ENCODE measurements around the gene PCDH15.
"Not testable (repeated sequence)": the region's sequence is repeated elsewhere in the genome, so short reads cannot be mapped to it uniquely, and the experiment has no call there.

PCDH15 gene

DNA sequence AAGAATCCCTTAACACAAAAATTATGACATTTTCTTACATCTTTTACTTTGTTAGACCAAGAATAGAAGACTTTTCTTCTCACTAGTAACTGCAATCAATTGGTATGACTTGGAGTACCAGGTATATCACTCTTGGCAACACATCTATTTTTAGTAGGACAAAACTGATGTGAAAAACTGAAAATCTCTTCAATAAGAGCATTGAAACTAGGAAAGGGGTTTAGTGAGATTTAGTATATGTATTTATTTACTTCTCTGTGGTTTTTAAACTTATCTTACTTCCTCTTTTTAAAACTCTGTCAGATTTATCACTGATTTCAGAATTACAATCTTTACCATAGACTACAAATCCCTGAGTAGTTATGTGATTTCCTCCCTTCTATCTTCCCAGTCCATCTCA lies 366.2 kb downstream of the PCDH15 start:
- DNase-seq (ENCODE audit: insufficient read length, low spot score): no peak
- FAIRE-seq: no peak

DNA sequence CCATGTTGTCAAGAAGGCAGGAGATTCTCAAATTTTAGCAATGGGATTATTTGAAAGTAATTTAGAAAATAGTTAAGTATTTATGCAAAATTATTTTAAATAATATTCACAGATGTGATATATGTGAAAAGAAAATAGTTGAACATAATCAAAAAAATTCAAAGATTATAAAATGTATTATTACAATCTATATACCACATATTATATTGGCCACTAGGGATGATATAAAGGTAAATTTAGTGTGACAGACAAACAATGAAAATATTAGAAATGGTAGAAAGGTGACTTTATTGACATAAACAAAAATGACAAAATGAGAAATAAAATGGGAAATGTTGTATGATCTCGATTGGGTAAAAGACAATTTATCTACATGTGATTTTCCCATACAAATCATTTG lies 385.5 kb downstream of the PCDH15 start:
- no peak for FAIRE-seq

DNA sequence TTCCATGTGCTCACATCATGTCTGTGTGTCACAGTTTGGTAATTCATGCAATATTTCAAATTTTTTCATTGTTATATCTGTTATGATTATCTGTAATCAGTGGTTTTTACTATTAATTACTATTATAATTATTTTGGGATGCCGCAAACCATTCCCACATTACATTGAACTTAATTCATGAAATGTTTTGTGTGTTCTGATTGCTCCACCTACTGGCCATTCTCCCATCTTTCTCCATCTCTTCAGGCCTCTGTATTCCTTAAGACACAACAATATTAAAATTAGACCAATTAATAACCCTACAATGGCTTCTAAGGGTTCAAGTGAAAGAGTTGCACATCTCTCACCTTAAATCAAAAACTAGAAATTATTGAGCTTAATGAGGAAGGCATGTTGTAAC lies 398.5 kb downstream of the PCDH15 start:
- DNase-seq (ENCODE audit: insufficient read length, low spot score) (no peak), FAIRE-seq (no peak)

More for the DNA sequence above, 385.5 kb downstream of the PCDH15 start:
- no peak for DNase-seq (ENCODE audit: insufficient read length, low spot score)

DNA sequence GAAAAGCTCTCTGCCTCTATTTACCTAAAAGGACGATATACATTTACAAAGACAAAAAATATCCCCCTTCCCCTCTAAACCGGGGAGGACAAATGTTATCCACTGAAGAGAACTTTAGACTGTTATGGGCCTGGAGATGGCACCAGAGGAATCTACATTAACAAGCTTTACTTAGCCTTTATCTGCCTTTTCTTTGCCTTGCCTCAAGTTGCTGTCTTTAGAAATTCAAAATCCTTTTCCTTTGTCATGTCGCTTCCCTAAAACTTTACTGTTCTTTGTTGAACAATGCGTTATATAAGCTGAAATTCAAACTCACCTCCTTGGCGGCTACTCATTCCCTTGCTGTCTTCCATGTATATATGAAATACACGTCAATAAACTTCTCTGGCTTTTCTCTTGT lies 405.0 kb downstream of the PCDH15 start:
- FAIRE-seq: no peak

DNA sequence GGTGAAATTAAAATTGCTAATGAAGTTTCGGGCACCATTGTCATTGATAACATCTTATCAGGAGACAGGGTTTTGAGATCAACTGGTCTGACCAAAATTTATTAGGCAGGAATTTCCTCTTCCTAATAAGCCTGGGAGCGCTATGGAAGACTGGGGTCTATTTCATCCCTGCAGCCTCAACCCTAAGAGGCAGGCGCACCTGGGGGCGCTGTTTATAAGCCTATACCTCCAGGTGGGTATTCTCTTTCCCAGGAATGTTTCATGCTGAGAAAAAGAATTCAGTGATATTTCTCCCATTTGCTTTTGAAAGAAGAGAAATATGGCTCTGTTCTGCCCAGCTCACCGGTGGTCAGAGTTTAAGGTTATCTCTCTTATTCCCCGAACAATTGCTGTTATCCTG lies 406.4 kb downstream of the PCDH15 start:
- FAIRE-seq; DNase-seq (ENCODE audit: insufficient read length, low spot score): not testable (repeated sequence)

More for the DNA sequence above, 405.0 kb downstream of the PCDH15 start:
- no peak for DNase-seq (ENCODE audit: insufficient read length, low spot score)

DNA sequence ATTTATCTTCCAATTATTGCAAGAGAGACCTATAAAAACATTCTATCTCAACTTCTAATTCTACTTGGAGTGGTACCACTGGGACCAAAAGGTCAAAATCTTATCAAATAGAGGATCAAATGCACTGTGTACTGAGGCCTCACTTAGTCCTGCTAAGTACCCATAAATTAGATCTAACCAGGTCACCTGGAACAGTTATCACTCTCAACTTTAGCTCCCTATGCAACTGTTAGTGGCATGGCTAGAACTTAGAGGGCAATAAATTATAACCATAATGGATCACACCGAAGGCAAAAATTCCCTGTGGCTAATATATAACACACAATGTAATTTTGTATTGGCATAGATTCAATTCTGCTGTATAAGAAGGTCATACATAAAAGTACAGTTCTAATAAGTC lies 428.9 kb downstream of the PCDH15 start:
- DNase-seq (ENCODE audit: insufficient read length, low spot score) (no peak), FAIRE-seq (no peak)

DNA sequence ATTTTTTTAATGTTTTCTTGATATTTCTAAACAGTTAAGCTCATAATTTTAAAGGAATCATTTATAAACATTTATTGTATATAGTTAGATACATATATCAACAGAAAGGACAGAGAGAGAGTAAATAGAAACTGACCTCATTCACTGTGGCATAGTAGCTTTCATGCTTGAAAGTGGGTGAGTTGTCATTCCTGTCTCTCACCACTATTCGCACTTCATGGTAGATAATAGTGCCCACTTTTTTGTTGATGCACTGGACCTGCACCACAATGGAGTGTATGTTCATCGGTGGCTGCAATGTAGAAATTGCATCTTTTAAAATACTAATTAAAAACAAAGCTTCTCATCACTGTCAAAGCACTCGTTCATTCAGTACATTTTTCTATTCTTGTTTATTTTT lies 432.0 kb downstream of the PCDH15 start:
- FAIRE-seq: no peak

DNA sequence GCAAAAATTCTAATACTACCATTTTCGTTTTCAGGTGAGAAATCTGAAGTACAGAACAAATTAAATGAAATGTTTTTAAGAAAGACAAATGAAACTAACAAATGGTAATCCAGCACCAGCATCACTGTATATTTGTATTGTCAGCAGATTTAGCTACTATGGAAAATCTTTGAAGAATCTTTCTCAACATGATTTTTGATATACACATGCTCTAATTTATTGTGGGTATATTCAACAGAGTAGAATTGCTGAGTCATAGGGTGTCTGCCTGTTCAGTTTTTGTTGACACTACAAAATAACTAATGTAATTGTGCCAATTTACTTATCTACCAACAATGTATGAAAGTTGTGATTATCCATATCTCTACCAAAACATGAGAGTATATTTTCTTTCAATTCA lies 437.6 kb downstream of the PCDH15 start:
- no peak for DNase-seq (ENCODE audit: insufficient read length, low spot score)
- no peak for FAIRE-seq

More for the DNA sequence above, 432.0 kb downstream of the PCDH15 start:
- DNase-seq (ENCODE audit: insufficient read length, low spot score): no peak

DNA sequence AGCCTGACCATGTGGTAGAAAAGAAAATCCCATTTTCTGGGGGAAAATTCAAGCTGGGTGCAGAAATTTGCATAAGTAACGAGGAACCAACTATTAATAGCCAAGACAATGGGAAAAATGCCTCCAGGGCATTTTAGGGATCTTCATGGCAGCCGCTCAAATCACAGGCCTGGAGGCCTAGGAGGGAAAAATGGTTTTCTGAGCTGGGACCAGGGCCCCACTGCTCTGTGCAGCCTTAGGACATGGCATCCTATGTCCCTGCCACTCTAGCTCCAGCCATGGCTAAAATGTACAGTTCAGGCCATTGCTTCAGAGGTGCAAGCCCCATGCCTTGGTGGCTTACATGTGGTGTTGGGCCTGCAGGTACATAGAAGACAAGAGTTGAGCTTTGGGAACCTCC lies 459.0 kb downstream of the PCDH15 start:
- FAIRE-seq (no peak), DNase-seq (ENCODE audit: insufficient read length, low spot score) (no peak)

DNA sequence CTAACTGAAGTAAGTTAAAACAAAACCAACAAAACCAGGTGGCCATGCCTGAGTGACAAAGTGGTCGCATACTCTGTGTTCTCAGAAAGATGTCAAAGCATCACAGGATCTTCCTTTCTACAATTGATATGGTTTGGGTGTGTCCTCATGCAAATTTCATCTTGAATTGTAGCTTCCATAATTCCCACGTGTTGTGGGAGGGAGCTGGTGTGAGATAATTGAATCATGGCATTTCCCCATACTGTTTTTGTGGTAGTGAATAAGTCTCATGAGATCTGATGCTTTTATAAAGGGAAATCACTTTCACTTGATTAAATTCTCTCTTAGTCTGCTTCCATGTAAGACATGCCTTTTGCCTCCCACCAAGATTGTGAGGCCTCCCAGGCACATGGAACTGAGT lies 465.7 kb downstream of the PCDH15 start:
- DNase-seq (ENCODE audit: insufficient read length, low spot score) (no peak), FAIRE-seq (no peak)

DNA sequence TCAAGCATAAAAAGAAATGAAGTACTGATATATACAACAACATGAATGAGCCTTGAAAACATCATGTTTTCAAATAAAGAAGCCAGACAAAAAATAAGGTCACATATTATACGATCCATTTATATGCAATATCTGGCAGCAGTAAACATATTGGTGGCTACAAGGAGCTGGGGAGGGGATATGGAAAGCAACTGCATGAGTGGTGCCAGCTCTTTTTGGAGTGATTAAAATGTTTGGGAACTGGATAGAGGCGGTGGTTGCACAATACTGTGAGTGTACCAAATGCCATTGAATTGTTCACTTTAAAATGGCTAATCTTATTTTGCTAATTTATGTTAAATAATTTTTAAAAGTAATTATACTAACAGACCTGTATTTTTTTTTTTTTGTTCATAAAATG lies 481.7 kb downstream of the PCDH15 start:
- no peak for DNase-seq (ENCODE audit: insufficient read length, low spot score)
- FAIRE-seq: no peak

DNA sequence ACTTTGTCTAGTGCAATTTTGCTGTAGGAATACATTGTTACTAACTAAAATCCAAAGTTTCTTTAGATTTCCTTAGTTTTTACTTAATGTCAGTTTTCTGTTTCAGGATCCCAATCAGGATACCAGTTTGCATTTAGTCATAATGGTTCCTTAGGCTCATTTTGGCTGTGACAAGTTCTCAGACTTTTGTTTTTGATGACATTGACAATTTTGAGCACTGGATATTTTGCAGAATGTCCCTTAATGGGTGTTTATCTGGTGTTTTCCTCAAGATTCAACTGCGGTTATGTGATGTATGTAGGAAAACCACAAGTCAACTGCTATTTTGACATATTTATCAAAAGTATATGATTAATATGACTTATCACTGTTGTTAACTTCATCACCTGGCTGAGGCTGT lies 482.6 kb downstream of the PCDH15 start:
- no peak for DNase-seq (ENCODE audit: insufficient read length, low spot score)
- FAIRE-seq: no peak

DNA sequence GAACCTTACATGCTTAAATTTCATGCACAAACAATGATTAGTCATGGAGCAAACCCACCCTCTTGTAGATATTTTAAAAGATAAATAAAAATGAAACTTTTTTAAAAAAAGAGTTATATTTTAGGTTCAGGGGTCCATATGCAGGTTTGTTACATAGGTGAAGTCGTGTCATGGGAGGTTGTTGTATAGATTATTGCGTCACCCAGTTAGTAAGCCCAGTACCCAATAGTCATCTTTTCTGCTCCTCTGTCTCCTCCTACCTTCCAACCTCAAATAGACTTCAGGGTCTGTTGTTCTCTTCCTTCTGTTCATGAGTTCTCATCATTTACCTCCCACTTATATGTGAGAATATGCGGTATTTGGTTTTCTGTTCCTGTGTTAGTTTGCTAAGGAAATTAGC lies 486.6 kb downstream of the PCDH15 start:
- FAIRE-seq (no peak), DNase-seq (ENCODE audit: insufficient read length, low spot score) (no peak)

DNA sequence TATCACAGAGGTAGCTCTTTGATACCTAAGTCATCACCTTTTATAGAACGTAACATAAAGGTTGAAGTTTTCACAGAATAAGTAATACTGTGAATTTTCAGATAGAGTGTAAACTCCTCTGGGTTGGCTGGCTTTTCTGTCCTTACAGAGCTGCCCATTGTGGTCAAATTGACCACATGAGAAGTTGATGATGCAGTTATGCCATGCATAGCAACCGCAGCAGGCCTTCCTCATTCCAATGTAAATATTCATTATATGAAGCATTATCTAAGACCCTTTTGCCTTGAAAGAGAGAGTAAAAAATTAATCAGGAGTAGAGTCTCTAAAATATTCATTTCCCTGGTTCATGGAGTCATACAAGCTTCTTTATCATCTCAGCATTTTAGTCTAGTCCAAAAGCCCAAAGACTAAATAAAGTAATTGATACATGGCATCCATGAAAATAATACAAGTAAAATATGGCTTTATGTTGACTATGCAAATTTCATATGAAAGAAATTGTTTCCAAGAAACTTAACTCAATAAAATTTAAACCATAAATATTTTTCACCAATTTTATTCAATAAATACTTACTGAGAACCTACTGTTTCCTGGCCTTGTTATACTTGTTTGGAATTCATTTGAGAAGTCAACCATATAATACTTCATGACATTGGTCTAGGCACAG lies 516.4 kb downstream of the PCDH15 start:
- FAIRE-seq (no peak), DNase-seq (ENCODE audit: insufficient read length, low spot score) (no peak)

DNA sequence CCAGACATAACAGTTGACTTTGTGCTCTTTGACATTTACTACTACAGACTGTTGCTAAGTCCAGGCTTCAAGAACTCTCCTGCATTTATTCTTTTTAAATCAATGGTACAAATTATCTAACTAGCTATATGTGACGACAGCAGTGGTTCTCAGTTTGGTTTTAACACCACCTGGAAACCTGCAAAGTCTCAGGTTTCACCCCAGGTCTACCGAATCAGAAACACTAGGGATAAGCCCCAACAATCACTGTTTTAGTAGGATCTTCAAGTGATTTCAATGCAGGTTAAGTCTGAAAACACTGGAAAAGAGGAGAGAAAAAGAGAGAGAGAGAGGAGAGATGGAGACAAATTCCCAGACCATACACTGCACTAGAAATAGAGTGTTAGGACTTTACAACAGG lies 519.0 kb downstream of the PCDH15 start:
- FAIRE-seq: no peak

DNA sequence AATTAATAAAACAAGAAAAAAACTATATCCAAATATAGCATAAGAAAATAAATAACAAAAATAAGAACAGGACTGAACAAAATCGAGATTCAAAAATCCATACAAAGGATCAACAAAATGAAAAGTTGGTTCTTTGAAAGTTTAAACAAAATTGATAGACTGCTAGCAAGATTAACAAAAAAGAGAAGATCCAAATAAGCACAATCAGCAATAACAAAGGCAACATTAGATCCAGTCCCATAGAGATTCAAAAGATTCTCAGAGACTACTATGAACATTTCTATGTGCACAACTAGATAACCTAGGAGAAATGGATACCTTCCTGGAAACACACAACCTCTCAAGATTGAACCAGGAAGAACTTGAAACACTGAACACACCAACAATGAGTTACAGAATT lies 534.6 kb downstream of the PCDH15 start:
- no peak for FAIRE-seq
- no peak for DNase-seq (ENCODE audit: insufficient read length, low spot score)

More for the DNA sequence above, 519.0 kb downstream of the PCDH15 start:
- DNase-seq (ENCODE audit: insufficient read length, low spot score): no peak

DNA sequence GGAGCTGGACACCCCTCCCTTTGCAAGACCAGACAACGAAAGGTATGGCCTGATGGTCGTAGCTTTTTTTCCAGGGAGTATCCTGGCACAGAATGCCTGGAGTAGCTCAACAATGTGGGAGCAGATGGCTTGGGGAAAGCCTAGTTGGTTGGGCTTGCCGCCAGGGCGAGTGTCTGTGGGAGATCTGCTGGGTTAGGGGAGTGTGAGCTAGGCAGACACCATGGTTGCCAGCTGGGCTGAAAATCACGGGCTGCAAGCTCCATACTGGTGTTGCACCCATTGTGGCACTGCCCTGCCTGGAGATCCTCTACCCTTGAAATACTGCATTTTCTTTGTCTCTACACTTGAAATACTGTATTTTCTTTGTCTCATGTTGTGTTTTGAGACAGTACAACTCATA lies 538.3 kb downstream of the PCDH15 start:
- DNase-seq (ENCODE audit: insufficient read length, low spot score) (no peak), FAIRE-seq (no peak)

DNA sequence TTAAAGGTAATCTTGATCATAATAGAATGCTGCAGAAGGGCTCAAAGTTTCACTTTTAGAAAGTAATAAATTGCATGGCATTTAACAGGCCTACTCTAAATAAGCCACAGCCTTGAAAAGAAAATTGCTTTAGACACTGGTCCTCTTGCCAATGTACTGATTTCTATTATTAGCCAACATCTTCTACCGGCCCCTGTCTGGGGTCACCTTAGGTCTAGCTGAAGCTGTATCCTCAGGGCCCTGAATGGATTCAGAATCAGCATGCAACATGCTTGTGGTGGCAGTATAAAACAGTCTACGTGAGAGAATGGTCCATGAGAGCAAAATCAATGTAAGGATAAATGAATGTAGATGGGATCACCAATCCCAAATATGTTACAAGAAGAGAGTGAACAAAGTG lies 541.9 kb downstream of the PCDH15 start:
- FAIRE-seq: no peak

DNA sequence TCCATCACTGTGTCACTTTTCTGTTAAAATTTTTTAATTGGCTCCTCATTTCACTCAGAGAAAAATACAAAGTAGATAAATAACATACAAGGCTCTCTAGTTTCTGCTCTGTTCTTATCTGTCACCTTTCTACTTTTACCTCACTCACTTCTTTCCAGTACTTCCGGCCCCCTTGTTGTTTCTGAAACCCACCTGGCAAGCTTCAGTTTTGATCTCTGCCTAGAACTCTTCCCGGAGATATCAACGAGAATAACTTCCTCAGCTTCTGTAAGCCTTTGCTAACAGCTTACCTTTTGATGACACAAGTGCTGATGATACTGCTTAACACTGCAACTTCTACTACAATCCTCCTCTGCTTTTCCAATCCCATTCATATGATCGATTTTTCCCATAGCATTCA lies 566.2 kb downstream of the PCDH15 start:
- no peak for DNase-seq (ENCODE audit: insufficient read length, low spot score)
- no peak for FAIRE-seq

More for the DNA sequence above, 541.9 kb downstream of the PCDH15 start:
- DNase-seq (ENCODE audit: insufficient read length, low spot score): no peak

DNA sequence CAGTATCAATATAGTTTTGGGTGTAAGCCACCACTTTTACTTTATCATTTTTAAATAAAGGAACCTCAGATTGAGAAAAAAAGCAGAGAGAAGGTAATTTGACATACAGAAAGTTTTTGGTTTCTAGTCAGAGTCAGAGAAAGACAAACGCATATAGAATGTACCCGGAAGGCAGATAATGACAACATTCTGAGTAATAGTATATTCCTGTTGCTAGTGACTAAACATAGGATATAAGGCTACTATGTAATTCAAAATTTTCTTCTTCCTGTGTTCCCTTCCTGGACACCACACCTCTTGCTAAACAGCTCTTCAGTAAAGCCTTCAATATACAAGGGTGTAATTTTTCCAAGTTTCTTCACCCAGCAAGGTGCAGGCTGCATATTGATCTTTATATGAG lies 597.6 kb downstream of the PCDH15 start:
- FAIRE-seq (no peak), DNase-seq (ENCODE audit: insufficient read length, low spot score) (no peak)

DNA sequence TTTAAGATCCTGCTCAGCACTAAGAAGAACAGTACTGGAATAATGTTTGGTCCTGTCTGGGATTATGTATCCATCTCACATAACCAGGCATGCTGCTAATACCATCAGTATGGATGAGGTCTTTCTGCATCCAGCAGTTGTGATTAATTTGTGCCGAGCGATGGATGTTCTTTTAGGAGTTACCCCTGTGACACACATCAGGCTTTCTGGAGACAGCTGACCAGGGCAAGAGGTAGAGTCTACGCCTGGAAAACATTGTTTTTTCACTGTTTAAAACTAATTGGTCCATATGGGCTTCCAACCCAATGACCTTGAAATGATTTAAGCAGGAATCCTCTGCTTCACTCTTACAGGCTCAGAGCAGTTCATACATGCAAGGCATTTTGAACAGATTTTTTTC lies 603.0 kb downstream of the PCDH15 start:
- FAIRE-seq: no peak
- no peak for DNase-seq (ENCODE audit: insufficient read length, low spot score)

DNA sequence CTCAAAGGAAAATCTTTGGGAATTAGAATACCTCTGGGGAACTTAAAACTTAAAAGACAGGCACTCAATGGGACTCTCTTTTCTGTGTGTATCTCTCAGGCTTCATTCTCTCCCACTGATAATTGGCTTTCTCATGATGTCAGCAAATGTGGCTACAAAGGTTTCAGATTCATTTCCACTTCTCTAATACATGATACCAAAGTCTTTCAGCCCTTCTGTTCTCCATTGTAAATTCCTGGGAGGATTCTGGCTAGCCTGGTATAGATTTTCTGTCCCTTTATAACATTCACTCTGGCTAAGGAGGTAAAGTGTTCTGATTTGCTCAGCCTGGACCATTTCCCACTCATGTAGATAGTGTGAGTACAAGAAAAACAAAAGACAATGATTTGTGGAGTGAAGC lies 606.2 kb downstream of the PCDH15 start:
- DNase-seq (ENCODE audit: insufficient read length, low spot score) (no peak), FAIRE-seq (no peak)

DNA sequence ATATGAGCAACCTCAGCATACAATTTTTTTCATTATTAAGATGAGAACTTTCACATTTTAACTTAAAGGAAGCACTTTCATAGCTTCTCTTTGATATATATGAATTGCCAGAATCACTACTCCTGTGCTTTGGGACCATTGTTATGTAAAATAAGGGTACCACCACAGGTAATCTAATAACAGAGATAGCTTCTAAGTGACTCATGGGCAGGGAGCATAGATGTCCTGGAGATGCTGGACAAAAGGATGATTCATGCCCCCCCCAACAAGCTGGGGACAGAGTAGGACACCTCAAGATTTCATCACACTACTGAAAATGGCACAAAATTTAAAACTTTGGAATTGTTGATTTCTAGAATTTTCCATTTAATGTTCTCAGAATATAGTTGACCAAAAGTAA lies 641.1 kb downstream of the PCDH15 start:
- no peak for FAIRE-seq

More for the DNA sequence above, 641.1 kb downstream of the PCDH15 start:
- no peak for DNase-seq (ENCODE audit: insufficient read length, low spot score)
